ENCODE data around the gene PROX2. TPM values are rescaled to one million over a fixed set of nuclear protein-coding genes. Genes with fewer than 3 reads are reported as not detected.

The PROX2 gene
- total RNA-seq, 1 donor from 2014 or later, result not detected

DNA sequence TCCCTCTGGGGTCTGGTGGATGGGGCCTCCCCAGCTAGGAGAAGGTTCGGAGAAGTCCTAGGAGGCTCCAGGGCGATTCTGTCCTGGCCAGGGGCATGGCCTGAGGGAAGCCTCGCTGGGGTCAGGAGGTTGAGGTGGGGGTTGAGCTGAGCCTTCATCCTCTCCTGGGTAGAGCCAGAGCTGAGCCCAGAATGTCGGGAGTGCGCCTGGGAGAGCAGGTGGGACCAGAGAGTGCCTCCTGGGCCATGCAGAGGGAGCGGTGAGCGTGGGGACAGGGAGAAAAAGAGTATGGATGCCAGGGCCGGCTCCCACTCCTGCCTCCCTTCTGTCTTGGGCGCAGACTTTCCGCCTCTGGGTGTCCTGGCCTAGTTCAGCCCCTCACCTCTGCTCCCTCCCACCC lies 34.0 kb upstream of the PROX2 start:
- Mint-ChIP-seq H3K36me3 (ENCODE audit: unreplicated experiment) (no peaks in the 10 kb centered on the region), H3K4me3 (ENCODE audit: unreplicated experiment) (no peak overlapping the region), H3K27ac (ENCODE audit: unreplicated experiment) (no peak overlapping the region), H3K9me3 (ENCODE audit: unreplicated experiment) (no peaks in the 10 kb centered on the region), H3K27me3 (ENCODE audit: unreplicated experiment) (no peaks in the 10 kb centered on the region), H3K4me1 (ENCODE audit: unreplicated experiment) (peaks cover 15% of the 10 kb centered on the region)
- TF ChIP-seq, protein P1, sequence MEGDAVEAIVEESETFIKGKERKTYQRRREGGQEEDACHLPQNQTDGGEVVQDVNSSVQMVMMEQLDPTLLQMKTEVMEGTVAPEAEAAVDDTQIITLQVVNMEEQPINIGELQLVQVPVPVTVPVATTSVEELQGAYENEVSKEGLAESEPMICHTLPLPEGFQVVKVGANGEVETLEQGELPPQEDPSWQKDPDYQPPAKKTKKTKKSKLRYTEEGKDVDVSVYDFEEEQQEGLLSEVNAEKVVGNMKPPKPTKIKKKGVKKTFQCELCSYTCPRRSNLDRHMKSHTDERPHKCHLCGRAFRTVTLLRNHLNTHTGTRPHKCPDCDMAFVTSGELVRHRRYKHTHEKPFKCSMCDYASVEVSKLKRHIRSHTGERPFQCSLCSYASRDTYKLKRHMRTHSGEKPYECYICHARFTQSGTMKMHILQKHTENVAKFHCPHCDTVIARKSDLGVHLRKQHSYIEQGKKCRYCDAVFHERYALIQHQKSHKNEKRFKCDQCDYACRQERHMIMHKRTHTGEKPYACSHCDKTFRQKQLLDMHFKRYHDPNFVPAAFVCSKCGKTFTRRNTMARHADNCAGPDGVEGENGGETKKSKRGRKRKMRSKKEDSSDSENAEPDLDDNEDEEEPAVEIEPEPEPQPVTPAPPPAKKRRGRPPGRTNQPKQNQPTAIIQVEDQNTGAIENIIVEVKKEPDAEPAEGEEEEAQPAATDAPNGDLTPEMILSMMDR (IDR thresholded peaks at IDR 0.05), result no peak
- DNase-seq (ENCODE audit: extremely low spot score, unreplicated experiment), result no peak

DNA sequence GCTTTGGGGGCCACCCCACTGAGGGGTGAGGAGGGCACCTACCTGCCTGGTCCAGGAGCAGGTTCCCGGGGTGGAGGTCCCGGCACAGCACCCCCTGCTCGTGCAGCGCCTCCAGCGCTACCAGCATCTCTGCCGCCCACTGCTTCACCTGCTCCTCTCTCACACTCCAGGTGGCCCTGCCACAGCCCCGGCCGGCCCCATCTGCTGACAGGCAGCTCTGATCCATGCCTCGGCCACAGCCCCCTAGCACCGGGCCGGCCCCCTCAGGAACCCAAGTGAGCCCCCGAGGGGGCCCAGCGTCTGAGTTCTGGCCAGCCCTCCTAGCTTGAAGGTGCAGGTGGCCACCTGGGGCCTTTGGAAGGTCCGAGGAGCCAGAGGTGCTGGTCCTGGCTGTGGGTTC lies 33.6 kb upstream of the PROX2 start:
- Mint-ChIP-seq H3K4me1 (ENCODE audit: unreplicated experiment) (peaks cover 17% of the 10 kb centered on the region), H3K27ac (ENCODE audit: unreplicated experiment) (no peak overlapping the region), H3K36me3 (ENCODE audit: unreplicated experiment) (no peaks in the 10 kb centered on the region), H3K4me3 (ENCODE audit: unreplicated experiment) (no peak overlapping the region), H3K27me3 (ENCODE audit: unreplicated experiment) (no peaks in the 10 kb centered on the region), H3K9me3 (ENCODE audit: unreplicated experiment) (no peaks in the 10 kb centered on the region)
- TF ChIP-seq, protein P1 (IDR thresholded peaks at IDR 0.05), result no peak
- DNase-seq (ENCODE audit: extremely low spot score, unreplicated experiment), result no peak

DNA sequence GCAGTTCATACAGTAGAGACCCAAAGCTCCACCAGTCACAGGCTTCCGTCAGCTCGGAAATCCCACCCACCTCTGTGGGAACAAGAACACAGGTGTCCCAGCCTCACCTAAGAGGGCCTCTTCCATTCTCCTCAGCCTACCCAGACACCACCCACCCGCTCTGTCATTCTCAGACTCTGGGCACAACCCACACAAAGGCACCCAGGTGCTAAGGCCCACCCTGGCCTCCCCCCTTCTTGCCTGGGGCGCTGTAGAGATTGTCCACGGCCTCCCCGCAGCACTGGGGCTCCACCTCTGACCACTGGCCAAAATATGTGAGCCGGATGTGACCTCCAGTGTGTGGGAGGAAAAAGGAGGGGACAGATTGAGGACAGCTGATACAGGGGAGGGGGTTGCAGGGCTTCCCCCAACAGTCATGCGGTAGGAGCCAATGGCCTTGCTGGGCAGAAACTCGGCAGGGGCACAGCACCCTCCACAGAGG lies 33.0 kb upstream of the PROX2 start:
- Mint-ChIP-seq H3K27ac (ENCODE audit: unreplicated experiment) (no peak overlapping the region), H3K4me1 (ENCODE audit: unreplicated experiment) (peaks cover 15% of the 10 kb centered on the region), H3K36me3 (ENCODE audit: unreplicated experiment) (no peaks in the 10 kb centered on the region), H3K4me3 (ENCODE audit: unreplicated experiment) (no peak overlapping the region), H3K9me3 (ENCODE audit: unreplicated experiment) (no peaks in the 10 kb centered on the region), H3K27me3 (ENCODE audit: unreplicated experiment) (no peaks in the 10 kb centered on the region)
- TF ChIP-seq, protein P1 (IDR thresholded peaks at IDR 0.05), result no peak
- DNase-seq (ENCODE audit: extremely low spot score, unreplicated experiment), result no peak

DNA sequence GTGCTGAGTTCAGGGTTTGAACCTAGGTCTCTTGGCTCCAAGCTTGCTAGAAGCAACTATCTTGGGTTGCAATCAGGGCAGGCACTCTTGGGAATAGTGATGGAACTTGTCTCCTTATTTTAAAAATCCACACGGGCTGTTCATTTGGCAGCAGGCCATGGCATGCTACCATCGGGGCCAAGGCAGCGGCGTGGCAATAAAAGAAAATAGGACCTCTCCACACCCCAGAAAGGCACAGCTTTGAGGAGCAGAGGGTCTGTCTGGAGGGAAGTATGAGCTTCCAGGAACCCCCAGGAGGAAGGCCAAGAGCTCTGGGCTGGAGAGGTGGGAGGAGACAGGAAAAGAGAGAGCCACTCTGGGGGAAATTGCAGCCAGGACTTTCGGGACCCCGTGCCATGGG lies 31.8 kb upstream of the PROX2 start:
- no peaks in the 10 kb centered on the region for H3K9me3 Mint-ChIP-seq (ENCODE audit: unreplicated experiment)
- H3K36me3 Mint-ChIP-seq (ENCODE audit: unreplicated experiment), result peaks cover 7% of the 10 kb centered on the region
- no peak overlapping the region for H3K4me3 Mint-ChIP-seq (ENCODE audit: unreplicated experiment)
- no peak overlapping the region for H3K27ac Mint-ChIP-seq (ENCODE audit: unreplicated experiment)
- peaks cover 15% of the 10 kb centered on the region for H3K4me1 Mint-ChIP-seq (ENCODE audit: unreplicated experiment)
- TF ChIP-seq, protein P1 (IDR thresholded peaks at IDR 0.05), result no peak
- H3K27me3 Mint-ChIP-seq (ENCODE audit: unreplicated experiment), result no peaks in the 10 kb centered on the region
- DNase-seq (ENCODE audit: extremely low spot score, unreplicated experiment), result no peak

DNA sequence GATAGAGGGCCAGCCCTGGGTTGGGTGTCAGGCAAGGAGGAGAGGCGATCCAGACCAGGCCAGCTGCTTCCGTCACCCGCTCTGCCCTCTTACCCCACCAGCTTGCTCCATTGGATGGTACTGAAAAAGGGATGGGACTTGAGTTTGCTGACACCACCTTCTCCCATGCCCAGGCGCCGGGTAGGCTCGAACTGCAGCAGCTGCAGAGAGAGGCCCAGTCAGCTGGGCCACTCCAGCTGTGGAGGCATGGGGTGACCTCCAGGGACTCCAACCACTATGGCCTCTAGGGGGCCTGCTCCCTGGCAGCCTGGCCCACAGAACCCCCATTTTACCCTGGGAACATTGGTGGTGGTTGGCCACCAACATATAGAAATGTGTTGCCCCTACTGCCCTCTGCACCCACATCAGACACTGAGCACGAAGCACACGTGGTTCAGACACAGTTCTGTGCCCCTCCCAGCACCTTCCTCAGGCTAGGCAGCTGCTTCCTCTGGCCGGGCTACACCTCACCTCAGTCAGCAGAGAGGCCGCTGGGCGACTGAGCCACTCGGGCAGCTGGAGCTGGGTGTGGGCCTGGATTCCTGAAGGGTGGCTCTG lies 31.1 kb upstream of the PROX2 start:
- no peak for DNase-seq (ENCODE audit: extremely low spot score, unreplicated experiment)
- Mint-ChIP-seq H3K9me3 (ENCODE audit: unreplicated experiment) (no peaks in the 10 kb centered on the region), H3K4me1 (ENCODE audit: unreplicated experiment) (peaks cover 15% of the 10 kb centered on the region), H3K27ac (ENCODE audit: unreplicated experiment) (no peak overlapping the region), H3K36me3 (ENCODE audit: unreplicated experiment) (peaks cover 15% of the 10 kb centered on the region), H3K27me3 (ENCODE audit: unreplicated experiment) (no peaks in the 10 kb centered on the region), H3K4me3 (ENCODE audit: unreplicated experiment) (no peak overlapping the region)
- TF ChIP-seq, protein P1 (IDR thresholded peaks at IDR 0.05), result no peak
